Measurements from ENCODE around the gene NAV1.

The NAV1 gene

DNA sequence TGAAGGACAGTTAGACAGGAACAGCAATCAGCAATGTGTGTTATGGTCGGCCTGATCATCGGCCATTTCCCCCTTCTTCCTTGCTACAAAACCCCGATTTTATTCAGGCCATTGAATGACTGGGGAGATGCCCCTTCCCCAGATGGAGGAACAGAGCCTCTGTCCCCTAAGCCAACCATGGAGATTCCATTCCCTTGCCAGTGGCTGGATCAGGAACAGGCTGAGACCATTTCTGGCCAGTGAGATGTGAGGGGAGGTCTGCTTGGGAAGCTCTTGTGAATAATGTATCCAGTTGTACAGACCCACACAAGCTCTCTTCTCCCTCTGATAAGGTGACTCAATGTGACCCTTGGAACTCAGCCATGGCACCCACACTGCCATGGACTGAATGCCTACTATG is 39.7 kb upstream of the NAV1 start:
- Mint-ChIP-seq H3K27me3 (no peaks in the 10 kb centered on the region), H3K27ac (no peak overlapping the region), H3K4me1 (ENCODE audit: low read depth) (peaks cover 78% of the 10 kb centered on the region), H3K36me3 (ENCODE audit: low read depth) (peaks cover 83% of the 10 kb centered on the region), H3K9me3 (no peaks in the 10 kb centered on the region), H3K4me3 (no peak overlapping the region)
- intact Hi-C loops (cut with micrococcal nuclease): no loop called here

DNA sequence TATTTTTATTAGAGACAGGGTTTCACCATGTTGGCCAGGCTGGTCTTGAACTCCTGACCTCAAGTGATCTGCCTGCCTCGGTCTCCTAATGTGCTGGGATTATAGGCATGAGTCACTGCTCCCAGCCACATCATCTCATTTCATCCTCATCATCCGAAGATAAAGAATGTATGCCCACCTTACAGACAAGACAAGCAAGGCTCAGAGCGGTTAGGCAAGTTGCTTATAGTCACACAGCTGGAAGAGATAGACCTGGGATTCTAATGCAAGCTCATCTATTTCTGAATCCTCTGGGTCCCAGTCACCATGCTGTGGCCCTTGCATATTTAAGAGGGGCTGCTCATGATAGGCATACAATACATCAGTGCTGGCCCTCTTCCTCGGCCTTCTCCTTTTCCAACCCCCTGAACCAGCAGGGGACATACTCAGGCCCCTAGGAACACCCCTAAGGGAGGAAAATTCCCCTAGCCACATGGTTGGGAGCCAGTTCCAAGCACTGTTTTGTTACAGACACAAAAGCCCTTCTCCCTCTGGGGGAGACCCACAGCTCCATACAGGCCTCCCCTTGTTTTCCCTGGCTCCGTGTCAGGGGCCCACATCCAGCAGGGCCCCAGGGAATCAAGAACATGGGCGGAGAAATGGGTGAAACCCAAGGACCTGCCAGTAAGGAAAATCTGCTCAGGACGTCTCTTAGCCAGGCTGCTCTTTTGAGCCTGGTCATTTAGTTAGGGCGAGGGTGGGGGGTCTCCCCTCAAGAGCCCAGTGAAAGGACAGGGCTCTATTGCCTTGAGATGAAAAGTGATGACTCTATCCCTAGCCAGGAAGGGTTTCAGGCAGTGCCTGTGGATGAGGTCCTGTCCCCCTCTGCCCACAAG is 38.9 kb upstream of the NAV1 start:
- intact Hi-C loops (cut with micrococcal nuclease): no loop called here
- H3K27ac Mint-ChIP-seq: peak overlapping the region; percentile 32

DNA sequence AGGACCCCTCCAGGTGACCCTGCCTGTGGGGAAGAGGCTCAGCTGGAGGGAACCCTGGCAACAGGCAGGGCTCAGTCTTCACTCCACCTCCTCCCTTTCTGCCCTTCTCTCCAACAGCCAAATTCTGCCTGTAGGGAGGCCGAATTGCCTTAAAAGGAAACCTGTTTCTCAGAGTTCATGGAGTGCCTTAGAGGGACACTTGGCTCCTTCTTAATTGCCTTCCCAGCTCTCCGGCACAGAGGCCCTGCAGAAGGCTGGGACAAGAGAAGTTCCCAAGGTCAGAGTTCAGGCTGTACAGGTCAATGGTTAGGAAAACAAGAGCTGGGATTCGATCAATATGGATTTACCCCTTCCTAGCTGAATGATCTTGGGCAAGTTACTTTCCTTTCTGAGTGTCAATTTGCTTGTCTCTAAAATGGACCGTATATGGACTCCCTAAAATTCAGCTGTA is 38.2 kb upstream of the NAV1 start:
- Mint-ChIP-seq H3K9me3 (no peaks in the 10 kb centered on the region), H3K27ac (peak overlapping the region; percentile 32), H3K4me3 (no peak overlapping the region), H3K36me3 (ENCODE audit: low read depth) (peaks cover 68% of the 10 kb centered on the region), H3K4me1 (ENCODE audit: low read depth) (peaks cover 74% of the 10 kb centered on the region), H3K27me3 (no peaks in the 10 kb centered on the region)
- intact Hi-C loops (cut with micrococcal nuclease): no loop called here

More for the DNA sequence above, 38.9 kb upstream of the NAV1 start:
- H3K27me3 Mint-ChIP-seq: no peaks in the 10 kb centered on the region
- H3K36me3 Mint-ChIP-seq (ENCODE audit: low read depth): peaks cover 75% of the 10 kb centered on the region
- no peaks in the 10 kb centered on the region for H3K9me3 Mint-ChIP-seq
- H3K4me1 Mint-ChIP-seq (ENCODE audit: low read depth): peaks cover 73% of the 10 kb centered on the region
- H3K4me3 Mint-ChIP-seq: no peak overlapping the region

DNA sequence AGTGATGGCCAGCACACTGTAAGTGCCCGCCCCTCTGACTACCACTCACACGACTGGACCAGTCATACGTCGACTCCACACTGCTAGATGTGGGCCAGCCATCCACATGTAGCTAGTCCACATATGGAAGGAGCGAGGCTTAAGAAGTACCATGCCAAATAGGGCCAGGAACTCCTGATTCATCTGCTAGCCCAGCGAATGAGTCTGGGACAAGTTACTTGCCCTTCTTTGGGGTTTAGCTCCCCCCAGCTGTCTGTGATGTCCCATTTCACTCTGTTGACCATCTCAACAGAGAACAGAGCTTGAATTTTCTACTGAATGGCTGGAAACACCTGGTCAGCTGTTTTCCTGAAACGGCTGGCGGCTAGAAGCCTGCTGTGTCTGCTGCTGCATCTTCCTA is 37.8 kb upstream of the NAV1 start:
- Mint-ChIP-seq H3K36me3 (ENCODE audit: low read depth) (peaks cover 64% of the 10 kb centered on the region), H3K27me3 (no peaks in the 10 kb centered on the region), H3K4me1 (ENCODE audit: low read depth) (peaks cover 74% of the 10 kb centered on the region), H3K27ac (peak overlapping the region; percentile 32), H3K9me3 (no peaks in the 10 kb centered on the region), H3K4me3 (no peak overlapping the region)
- intact Hi-C loops (cut with micrococcal nuclease): no loop called here

DNA sequence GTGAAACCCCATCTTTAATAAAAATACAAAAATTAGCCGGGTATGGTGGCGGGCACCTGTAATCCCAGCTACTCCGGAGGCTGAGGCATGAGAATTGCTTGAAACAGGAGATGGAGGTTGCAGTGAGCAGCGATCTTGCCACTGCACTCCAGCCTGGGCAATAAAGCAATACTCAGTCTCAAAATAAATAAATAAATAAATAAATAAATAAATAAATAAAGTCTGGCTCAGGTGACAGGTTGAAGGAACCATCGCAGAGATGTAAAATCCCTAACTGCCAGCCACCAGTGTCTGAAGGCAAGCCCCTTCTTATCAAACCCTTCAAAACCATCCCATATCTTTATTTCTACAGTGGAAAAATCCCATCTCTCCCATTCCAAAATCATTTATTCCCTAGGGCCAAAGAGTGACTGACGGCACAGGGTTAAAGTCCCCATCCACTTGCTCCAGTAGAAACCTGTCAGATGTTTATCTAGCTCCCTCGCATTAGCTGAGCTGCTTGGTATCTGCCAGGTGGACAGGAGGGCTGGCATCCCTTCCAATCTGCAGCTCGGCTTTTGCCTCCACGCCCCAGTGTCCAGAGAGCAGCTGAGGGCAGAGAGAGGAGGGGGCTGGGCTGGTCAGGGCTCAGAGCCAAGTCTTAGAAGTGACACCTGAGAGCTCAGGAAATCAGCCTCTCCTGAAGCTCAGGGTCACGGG is 37.0 kb upstream of the NAV1 start:
- intact Hi-C loops (cut with micrococcal nuclease): no loop called here
- Mint-ChIP-seq H3K9me3 (no peaks in the 10 kb centered on the region), H3K27ac (no peak overlapping the region), H3K4me1 (ENCODE audit: low read depth) (peaks cover 73% of the 10 kb centered on the region), H3K27me3 (no peaks in the 10 kb centered on the region), H3K4me3 (no peak overlapping the region), H3K36me3 (ENCODE audit: low read depth) (peaks cover 60% of the 10 kb centered on the region)

DNA sequence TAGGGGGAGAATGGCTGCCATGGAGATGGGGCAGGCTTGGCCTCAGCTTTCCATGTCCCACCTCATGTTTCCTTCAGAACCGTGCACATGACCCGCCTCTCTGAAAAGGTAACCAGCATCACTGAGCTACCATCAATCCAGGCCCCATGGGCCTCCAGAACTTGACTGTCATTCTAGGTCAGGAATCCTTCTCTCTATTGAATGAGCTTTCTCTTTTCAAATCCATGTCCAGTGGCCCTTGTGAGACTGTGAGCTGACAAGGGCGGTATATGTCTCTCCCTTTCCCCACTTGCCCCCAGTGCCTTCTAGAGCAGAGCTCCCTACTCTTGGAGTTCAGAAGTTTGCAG is 36.4 kb upstream of the NAV1 start:
- Mint-ChIP-seq H3K4me1 (ENCODE audit: low read depth) (peaks cover 76% of the 10 kb centered on the region), H3K27me3 (no peaks in the 10 kb centered on the region), H3K27ac (no peak overlapping the region), H3K4me3 (no peak overlapping the region), H3K36me3 (ENCODE audit: low read depth) (peaks cover 55% of the 10 kb centered on the region), H3K9me3 (no peaks in the 10 kb centered on the region)
- intact Hi-C loops (cut with micrococcal nuclease): no loop called here

DNA sequence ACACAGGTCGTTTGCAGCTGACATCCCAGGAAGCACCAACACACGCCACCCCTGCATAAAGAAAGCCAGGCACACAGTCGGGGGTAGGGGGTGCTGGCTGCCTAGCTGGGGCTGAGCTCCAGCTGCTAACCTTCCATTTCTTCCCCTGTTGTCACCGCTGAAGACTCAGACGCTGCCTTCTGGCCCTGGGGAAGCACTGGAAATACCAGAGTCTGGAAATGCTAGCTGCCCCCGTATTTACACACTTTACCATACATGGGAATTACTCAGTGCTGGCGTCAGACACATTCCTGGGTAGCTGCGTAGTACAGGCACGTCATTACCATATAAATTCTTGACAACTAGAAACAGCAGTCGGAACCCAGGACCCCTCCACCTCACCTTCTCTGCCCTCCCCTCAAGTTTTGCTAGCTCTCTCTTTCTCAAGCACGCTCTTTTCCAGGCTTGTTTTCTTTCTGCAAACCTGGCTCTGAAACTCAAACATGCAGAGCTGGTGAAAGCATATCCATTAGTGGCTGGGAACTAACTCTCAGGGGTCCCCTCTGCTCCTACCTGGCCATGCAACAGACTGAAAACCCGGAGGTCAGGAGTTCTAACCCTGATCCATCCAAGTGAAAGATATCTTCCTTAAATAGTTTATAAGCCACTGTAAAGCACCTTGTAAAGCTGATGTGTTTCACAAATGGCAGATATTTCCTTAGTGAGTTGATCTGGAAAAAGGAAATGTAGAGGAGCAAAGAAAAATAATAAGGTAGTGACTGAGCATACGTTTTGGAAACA is 35.3 kb upstream of the NAV1 start:
- no peaks in the 10 kb centered on the region for H3K27me3 Mint-ChIP-seq
- H3K4me1 Mint-ChIP-seq (ENCODE audit: low read depth): peaks cover 77% of the 10 kb centered on the region
- intact Hi-C loops (cut with micrococcal nuclease): no loop called here

DNA sequence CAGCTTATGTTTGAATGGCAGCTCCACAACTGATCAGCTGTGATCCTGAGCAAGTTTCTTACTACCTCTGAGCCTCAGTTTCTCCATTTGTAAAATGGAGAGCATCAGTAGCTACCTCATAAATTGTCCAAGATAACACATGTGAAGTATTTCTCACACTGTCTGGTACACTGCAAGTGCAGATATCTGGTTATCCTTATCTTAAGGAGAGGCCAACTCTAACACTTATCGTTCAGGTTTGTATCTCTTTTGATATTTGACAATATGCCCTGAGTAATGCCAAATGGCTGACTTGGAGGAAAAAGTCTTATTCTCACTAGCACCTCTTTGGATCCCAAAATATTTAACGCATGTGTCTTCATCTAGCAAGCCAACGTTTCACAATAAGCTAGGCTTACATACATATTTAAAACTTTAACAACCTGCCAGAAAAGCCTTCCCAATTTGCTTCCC is 34.7 kb upstream of the NAV1 start:
- no peaks in the 10 kb centered on the region for H3K27me3 Mint-ChIP-seq
- intact Hi-C loops (cut with micrococcal nuclease): no loop called here
- no peak overlapping the region for H3K4me3 Mint-ChIP-seq
- H3K27ac Mint-ChIP-seq: no peak overlapping the region
- H3K4me1 Mint-ChIP-seq (ENCODE audit: low read depth): peaks cover 76% of the 10 kb centered on the region
- no peaks in the 10 kb centered on the region for H3K9me3 Mint-ChIP-seq
- peaks cover 37% of the 10 kb centered on the region for H3K36me3 Mint-ChIP-seq (ENCODE audit: low read depth)

More for the DNA sequence above, 35.3 kb upstream of the NAV1 start:
- Mint-ChIP-seq H3K27ac (no peak overlapping the region), H3K36me3 (ENCODE audit: low read depth) (peaks cover 44% of the 10 kb centered on the region), H3K4me3 (no peak overlapping the region), H3K9me3 (no peaks in the 10 kb centered on the region)

DNA sequence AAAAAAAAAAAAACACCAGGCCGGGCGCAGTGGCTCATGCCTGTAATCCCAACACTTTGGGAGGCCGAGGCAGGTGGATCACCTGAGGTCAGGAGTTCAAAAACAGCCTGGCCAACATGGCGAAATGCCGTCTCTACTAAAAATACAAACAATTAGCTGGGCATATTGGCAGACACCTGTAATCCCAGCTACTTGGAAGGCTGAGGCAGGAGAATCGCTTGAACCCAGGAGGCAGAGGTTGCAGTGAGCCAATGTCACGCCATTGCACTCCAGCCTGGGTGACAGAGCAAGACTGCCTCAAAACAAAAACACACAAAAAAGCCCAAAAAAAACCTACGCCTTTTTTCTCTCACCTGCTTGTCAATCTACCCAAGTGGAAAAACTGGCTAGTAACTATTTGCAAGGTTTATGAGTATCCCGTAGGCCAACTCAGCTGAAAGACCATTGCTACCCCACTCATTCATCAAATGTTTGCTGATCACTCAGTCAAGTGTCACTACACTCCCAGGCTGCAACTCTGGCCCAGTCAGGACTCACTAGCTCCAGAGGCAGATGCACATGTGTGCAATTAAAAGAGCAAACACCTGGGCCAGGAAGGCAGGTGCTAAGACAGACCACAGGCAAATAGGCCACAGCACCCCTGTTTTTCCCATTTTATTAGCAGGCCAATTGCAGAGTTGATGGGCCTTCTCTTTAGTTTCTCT is 34.0 kb upstream of the NAV1 start:
- intact Hi-C loops (cut with micrococcal nuclease): no loop called here
- H3K9me3 Mint-ChIP-seq: no peaks in the 10 kb centered on the region
- H3K27ac Mint-ChIP-seq: peak overlapping the region; percentile 77
- H3K4me1 Mint-ChIP-seq (ENCODE audit: low read depth): peaks cover 77% of the 10 kb centered on the region
- peaks cover 37% of the 10 kb centered on the region for H3K36me3 Mint-ChIP-seq (ENCODE audit: low read depth)
- H3K4me3 Mint-ChIP-seq: peak overlapping the region; percentile 88
- no peaks in the 10 kb centered on the region for H3K27me3 Mint-ChIP-seq

DNA sequence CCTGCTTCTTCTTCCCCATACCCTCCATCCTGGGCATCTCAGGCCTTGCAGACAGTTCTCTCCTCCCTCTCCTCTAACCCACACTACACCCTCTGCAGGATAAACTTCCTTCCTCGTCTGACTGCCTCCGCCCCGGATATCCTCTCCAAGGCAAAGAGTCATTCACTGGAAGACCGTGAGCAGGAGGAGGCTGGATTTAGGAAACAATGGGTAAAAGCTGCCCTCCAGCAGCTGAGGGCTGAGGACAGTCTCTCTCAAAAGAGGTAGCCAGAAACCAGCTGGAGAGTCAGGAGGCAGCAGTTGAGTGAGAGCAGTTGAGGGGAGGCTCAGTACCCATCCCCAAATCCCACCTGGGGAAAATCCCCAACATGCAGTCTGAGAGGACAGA is 33.4 kb upstream of the NAV1 start:
- Mint-ChIP-seq H3K27ac (peak overlapping the region; percentile 77), H3K4me1 (ENCODE audit: low read depth) (peaks cover 74% of the 10 kb centered on the region), H3K4me3 (peak overlapping the region; percentile 88), H3K27me3 (no peaks in the 10 kb centered on the region), H3K9me3 (no peaks in the 10 kb centered on the region), H3K36me3 (ENCODE audit: low read depth) (peaks cover 35% of the 10 kb centered on the region)
- intact Hi-C loops (cut with micrococcal nuclease): no loop called here

DNA sequence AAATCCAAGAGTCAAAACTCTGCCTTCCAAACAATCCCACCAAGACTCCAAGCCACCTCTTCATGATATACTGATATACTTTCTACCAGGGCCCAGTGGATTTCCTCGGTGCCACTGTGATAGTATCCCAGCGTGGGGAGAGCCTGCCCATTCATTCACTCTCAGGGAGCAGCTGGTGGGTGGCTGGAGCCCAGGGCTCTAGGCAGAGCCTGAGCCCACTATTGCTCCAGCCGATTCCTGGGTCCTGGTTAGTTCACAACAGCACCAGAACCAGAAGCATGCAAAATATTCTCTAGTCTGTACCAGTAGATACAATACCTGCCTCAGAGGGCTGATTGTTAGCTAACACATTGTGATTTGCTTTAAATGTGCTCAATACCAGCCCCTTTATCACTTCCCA is 32.8 kb upstream of the NAV1 start:
- Mint-ChIP-seq H3K4me3 (peak overlapping the region; percentile 88), H3K27ac (peak overlapping the region; percentile 77), H3K9me3 (no peaks in the 10 kb centered on the region), H3K27me3 (no peaks in the 10 kb centered on the region), H3K36me3 (ENCODE audit: low read depth) (peaks cover 34% of the 10 kb centered on the region), H3K4me1 (ENCODE audit: low read depth) (peaks cover 68% of the 10 kb centered on the region)
- intact Hi-C loops (cut with micrococcal nuclease): loop anchor here (2.0 kb wide), 1 partner anchor 17 kb away; no protein-coding TSS in a partner anchor

DNA sequence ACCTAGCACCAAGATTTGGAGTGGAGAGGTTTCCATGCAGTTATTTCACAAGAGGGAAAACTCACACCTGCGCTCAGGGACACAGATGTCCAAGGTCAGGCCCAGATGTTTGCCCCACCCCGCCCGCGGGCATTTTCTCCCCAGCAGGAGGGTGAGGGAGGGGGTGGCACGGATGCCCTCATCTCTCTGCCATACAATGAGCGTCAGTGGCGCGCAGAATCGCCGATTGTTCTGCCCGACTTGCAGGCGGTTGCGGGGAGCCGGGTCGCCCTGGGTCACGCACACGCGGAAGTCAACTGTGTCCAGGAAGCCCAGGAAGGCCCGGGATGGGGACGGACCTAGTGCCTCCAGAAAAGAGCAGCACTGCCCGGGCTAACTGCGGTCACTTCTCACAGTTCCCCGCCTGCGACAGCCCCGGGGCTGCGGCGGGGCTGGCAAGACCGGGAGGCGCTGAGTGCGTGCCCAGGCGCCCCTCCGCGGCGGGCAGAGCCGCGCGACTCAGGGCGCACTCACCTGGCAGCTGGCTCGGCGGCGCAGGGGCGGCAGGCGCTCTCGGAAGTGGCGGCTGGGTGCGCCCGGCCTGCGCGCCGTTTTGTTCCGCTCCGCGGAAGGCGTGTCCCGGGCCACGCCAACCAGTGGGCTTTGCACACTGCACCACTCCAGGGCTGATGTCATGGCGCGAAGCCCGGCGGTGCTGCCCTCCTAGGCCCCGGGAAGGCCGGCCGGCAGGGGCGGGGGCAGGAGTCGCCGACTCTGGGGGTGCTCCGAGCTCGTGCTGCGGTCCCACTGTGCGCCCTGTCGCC is 32.2 kb upstream of the NAV1 start, which contains the start of gene CSRP1:
TSS of gene CSRP1 (minus strand) at position 567 of the 803 bp plus-strand sequence. CDS start 10,820 bp downstream, outside the sequence.
- no peaks in the 10 kb centered on the region for H3K9me3 Mint-ChIP-seq
- no peaks in the 10 kb centered on the region for H3K27me3 Mint-ChIP-seq
- peak within 1 kb of the TSS; percentile 77 for H3K27ac Mint-ChIP-seq
- intact Hi-C loops (cut with micrococcal nuclease): loop anchor here (2.0 kb wide), 1 partner anchor 18 kb away; no protein-coding TSS in a partner anchor
- peaks cover 68% of the 10 kb centered on the region for H3K4me1 Mint-ChIP-seq (ENCODE audit: low read depth)
- peak within 1 kb of the TSS; percentile 88 for H3K4me3 Mint-ChIP-seq
- H3K36me3 Mint-ChIP-seq (ENCODE audit: low read depth): peaks cover 34% of the 10 kb centered on the region

DNA sequence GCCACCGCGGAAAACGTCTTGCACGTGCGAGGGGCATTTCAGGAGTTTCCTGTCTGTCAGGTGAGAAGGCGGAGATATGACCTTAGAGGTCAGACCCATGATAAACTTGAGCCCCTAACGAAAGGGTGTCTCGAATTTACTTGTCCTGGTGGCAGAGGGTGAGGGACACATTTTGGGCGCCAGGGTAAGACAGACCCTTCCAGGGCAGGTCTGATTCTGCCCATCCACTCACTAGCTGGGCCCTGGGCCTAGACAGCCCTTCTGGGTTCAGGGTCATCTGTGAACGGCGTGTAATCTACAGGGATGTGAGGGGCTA is 31.6 kb upstream of the NAV1 start:
- H3K4me3 Mint-ChIP-seq: peak overlapping the region; percentile 88

More for the DNA sequence above, 31.6 kb upstream of the NAV1 start:
- peaks cover 68% of the 10 kb centered on the region for H3K4me1 Mint-ChIP-seq (ENCODE audit: low read depth)
- no peaks in the 10 kb centered on the region for H3K27me3 Mint-ChIP-seq
- peak overlapping the region; percentile 77 for H3K27ac Mint-ChIP-seq
- H3K36me3 Mint-ChIP-seq (ENCODE audit: low read depth): peaks cover 28% of the 10 kb centered on the region
- intact Hi-C loops (cut with micrococcal nuclease): loop anchor here (2.0 kb wide), 1 partner anchor 19 kb away; no protein-coding TSS in a partner anchor
- no peaks in the 10 kb centered on the region for H3K9me3 Mint-ChIP-seq

All from dendritic cell treated with granulocyte-macrophage colony-stimulating factor and Interleukin-4, amounts not matched to agents 40 ng/mL and 50 ng/mL, for 4 days (primary cell).